ENCODE results near the gene CLDN11. TPM values are rescaled to one million over a fixed set of nuclear protein-coding genes. Genes with fewer than 3 reads are reported as not detected.

Gene CLDN11
- total RNA-seq, 6 experiments from 2014 or later = 0.97 to 5.0 (median 1.5) TPM

GRCh38 chr3:170420307-170420821 lies 1.7 kb downstream of the CLDN11 start:
- Histone ChIP-seq H3K4me3 (peak overlapping the region in 2 of 3 donors; percentile 21 to 51), H3K27me3 (peaks cover 0 to 8% of the 10 kb centered on the region in 2 donors), H3K4me1 (peaks cover 0 to 13% (median 0%) of the 10 kb centered on the region in 4 donors), H3K9me3 (no peaks in the 10 kb centered on the region), H3K27ac (peak overlapping the region in 1 of 3 donors; percentile 4), H3K36me3 (no peaks in the 10 kb centered on the region)
- ATAC-seq (peak; percentile 22 to 42 (median 30)), DNase-seq (no peak)
- WGBS (ENCODE audit: insufficient coverage, low coverage, low lambda C conversion rate, missing lambda C conversion rate) = 42% methylated on average over 15 of the region's 17 CpGs
- intact Hi-C loops (cut with DNase I) = no loop called here
- TF ChIP-seq POLR2A (IDR thresholded peaks at IDR 0.05) (no peak), CTCF (IDR thresholded peaks at IDR 0.05) (no peak)

- no peaks in the 10 kb centered on the region for H3K36me3 ChIP-seq
Observed at GRCh38 chr3:170421111-170421641, 2.5 kb downstream of the CLDN11 start.

GRCh38 chr3:170421758-170422157 lies 3.1 kb downstream of the CLDN11 start:
- Histone ChIP-seq H3K4me1 (peaks cover 0 to 16% (median 0%) of the 10 kb centered on the region in 4 donors), H3K36me3 (no peaks in the 10 kb centered on the region), H3K27me3 (peaks cover 0 to 8% of the 10 kb centered on the region in 2 donors), H3K27ac (no peak overlapping the region), H3K4me3 (no peak overlapping the region), H3K9me3 (no peaks in the 10 kb centered on the region)
- ATAC-seq = no peak
- 82% methylated on average over 2 of the region's 2 CpGs for WGBS (ENCODE audit: insufficient coverage, low coverage, low lambda C conversion rate, missing lambda C conversion rate)
- intact Hi-C loops (cut with DNase I) = no loop called here
- TF ChIP-seq POLR2A (IDR thresholded peaks at IDR 0.05) = no peak
- no peak for TF ChIP-seq CTCF (IDR thresholded peaks at IDR 0.05)
- DNase-seq = no peak

More at GRCh38 chr3:170421111-170421641, 2.5 kb downstream of the CLDN11 start:
- intact Hi-C loops (cut with DNase I) = no loop called here
- ATAC-seq = peak in 1 of 4 donors; percentile 10
- peaks cover 0 to 13% (median 0%) of the 10 kb centered on the region in 4 donors for H3K4me1 ChIP-seq
- H3K4me3 ChIP-seq = no peak overlapping the region
- TF ChIP-seq POLR2A (IDR thresholded peaks at IDR 0.05) = no peak
- TF ChIP-seq CTCF (IDR thresholded peaks at IDR 0.05) = no peak
- H3K27me3 ChIP-seq = peaks cover 0 to 8% of the 10 kb centered on the region in 2 donors
- no peak for DNase-seq
- WGBS (ENCODE audit: insufficient coverage, low coverage, low lambda C conversion rate, missing lambda C conversion rate) = 76% methylated on average over 8 of the region's 12 CpGs
- no peak overlapping the region for H3K27ac ChIP-seq
- H3K9me3 ChIP-seq = no peaks in the 10 kb centered on the region

- Histone ChIP-seq H3K36me3 (no peaks in the 10 kb centered on the region), H3K9me3 (no peaks in the 10 kb centered on the region), H3K27ac (no peak overlapping the region), H3K27me3 (peaks cover 0 to 8% of the 10 kb centered on the region in 2 donors), H3K4me1 (peaks cover 0 to 17% (median 0%) of the 10 kb centered on the region in 4 donors), H3K4me3 (no peak overlapping the region)
- DNase-seq (no peak), ATAC-seq (no peak)
- intact Hi-C loops (cut with DNase I) = no loop called here
- WGBS (ENCODE audit: insufficient coverage, low coverage, low lambda C conversion rate, missing lambda C conversion rate) = 89% methylated on average over 7 of the region's 8 CpGs
- TF ChIP-seq POLR2A (IDR thresholded peaks at IDR 0.05) (no peak), CTCF (IDR thresholded peaks at IDR 0.05) (no peak)
Observed at GRCh38 chr3:170423001-170423615, 4.4 kb downstream of the CLDN11 start.

All from right lobe of liver (tissue), 6 donors.